ENCODE results near the gene MIEF2. TPM values are rescaled to one million over a fixed set of nuclear protein-coding genes. Genes with fewer than 3 reads are reported as not detected.
A peak's percentile ranks its signal among the peaks of the same experiment; 100 is the strongest.

MIEF2 gene
- total RNA-seq, 1 donor from 2014 or later = 21.1 TPM

DNA sequence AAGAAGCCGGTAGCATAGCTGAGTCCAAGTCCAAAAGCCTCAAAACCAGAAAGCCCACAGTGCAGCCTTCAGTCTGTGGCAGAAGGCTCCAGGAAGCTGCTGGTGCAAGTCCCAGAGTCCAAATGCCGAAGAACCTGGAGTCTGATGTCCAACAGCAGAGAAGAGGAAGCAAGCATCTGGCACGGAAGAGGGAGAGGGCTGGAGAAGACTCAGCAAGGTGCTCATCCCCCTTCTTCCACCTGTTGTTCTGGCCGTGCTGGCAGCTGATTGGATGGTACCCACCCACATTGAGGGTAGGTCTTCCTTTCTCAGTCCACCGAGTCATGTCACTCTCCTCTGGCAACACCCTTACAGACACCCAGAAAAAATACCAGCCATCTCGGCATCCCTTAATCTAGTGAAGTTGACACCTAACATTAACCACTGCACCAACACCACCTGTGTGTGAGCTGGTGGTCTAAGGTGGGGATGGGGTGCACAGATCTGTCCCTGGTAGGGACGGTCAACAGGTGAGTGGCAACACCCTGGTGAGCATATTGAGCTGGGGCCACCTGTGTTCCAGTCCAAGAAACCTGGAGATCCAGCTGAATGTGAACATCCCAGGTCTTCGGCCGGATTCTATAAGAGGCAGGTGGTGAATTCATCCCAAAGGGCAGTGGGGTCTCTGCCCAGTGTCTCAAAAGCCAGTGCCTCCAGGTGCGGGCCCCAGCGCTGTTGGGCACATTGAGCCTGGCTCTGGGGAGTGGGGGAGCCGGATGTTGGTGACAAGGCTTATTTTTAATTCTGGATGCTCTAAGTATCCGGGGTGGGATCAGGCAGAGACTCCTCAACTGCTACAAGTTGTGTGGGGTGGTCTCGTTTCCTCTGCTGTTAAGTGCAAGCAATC, 9.8 kb downstream of the MIEF2 start:
- Histone ChIP-seq H3K36me3 (ENCODE audit: control insufficient read depth, insufficient read depth, low read length) (peaks cover 2% of the 10 kb centered on the region), H3K27me3 (ENCODE audit: control insufficient read depth, insufficient read depth, low read length) (no peaks in the 10 kb centered on the region), H3K4me3 (ENCODE audit: low read depth, low read length) (no peak overlapping the region)
- DNase-seq (ENCODE audit: low read depth) = no peak
- FAIRE-seq = peak; percentile 43
- TF ChIP-seq CTCF (IDR thresholded peaks at IDR 0.05; ENCODE audit: insufficient read depth, low read length, severe bottlenecking) = no peak

- H3K36me3 ChIP-seq (ENCODE audit: control insufficient read depth, insufficient read depth, low read length) = peaks cover 25% of the 10 kb centered on the region
- no peak overlapping the region for H3K4me3 ChIP-seq (ENCODE audit: low read depth, low read length)
- no peak for TF ChIP-seq CTCF (IDR thresholded peaks at IDR 0.05; ENCODE audit: insufficient read depth, low read length, severe bottlenecking)
- H3K27me3 ChIP-seq (ENCODE audit: control insufficient read depth, insufficient read depth, low read length) = no peaks in the 10 kb centered on the region
- FAIRE-seq (no peak), DNase-seq (ENCODE audit: low read depth) (no peak)
Measured at GRCh38 chr17:18277076-18277475, 16.6 kb downstream of the MIEF2 start.

DNA sequence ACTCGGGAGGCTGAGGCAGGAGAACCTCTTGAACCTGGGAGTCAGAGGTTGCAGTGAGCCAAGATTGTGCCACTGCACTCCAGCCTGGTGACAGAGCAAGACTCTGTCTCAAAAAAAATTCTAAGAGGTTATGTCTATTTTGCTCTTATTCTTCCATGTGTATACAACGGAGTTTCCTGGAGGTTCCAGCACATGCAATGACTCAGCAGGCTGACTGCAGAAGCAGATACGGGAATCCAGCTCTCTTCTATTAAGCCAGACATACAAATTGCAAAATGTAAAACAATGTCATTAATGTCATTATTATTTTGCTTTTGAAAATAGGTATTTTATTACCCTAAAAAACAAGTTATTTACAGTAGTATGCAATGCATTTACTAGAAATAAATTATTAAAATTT, 18.4 kb downstream of the MIEF2 start:
- H3K36me3 ChIP-seq (ENCODE audit: control insufficient read depth, insufficient read depth, low read length) = peaks cover 32% of the 10 kb centered on the region
- FAIRE-seq (no peak), DNase-seq (ENCODE audit: low read depth) (no peak)
- H3K27me3 ChIP-seq (ENCODE audit: control insufficient read depth, insufficient read depth, low read length) = no peaks in the 10 kb centered on the region
- H3K4me3 ChIP-seq (ENCODE audit: low read depth, low read length) = no peak overlapping the region
- no peak for TF ChIP-seq CTCF (IDR thresholded peaks at IDR 0.05; ENCODE audit: insufficient read depth, low read length, severe bottlenecking)

DNA sequence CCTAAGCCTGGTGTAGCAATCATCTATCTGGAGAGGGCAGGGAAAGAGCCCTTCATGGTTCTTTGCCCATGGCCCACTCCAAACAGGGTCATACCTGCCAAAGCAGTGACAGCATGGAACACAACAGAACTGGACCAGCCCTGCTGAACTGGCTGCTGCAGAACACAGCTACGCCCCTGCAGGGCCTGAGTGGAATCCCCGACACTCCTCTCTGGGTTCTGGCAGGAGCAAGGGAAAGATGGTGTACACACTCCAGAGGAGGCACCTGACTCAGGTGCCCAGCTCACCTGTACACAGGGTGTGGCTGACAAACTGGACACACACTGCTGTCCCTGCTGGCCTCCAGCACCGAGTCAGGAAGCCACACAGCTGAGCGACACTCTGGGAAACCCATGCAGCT, 19.8 kb downstream of the MIEF2 start:
- TF ChIP-seq CTCF (IDR thresholded peaks at IDR 0.05; ENCODE audit: insufficient read depth, low read length, severe bottlenecking) = no peak
- peak; percentile 62 for FAIRE-seq
- H3K36me3 ChIP-seq (ENCODE audit: control insufficient read depth, insufficient read depth, low read length) = peaks cover 33% of the 10 kb centered on the region
- DNase-seq (ENCODE audit: low read depth) = no peak
- H3K27me3 ChIP-seq (ENCODE audit: control insufficient read depth, insufficient read depth, low read length) = no peaks in the 10 kb centered on the region
- no peak overlapping the region for H3K4me3 ChIP-seq (ENCODE audit: low read depth, low read length)

GRCh38 chr17:18280766-18281371, 20.4 kb downstream of the MIEF2 start:
- TF ChIP-seq CTCF (IDR thresholded peaks at IDR 0.05; ENCODE audit: insufficient read depth, low read length, severe bottlenecking) = no peak
- Histone ChIP-seq H3K4me3 (ENCODE audit: low read depth, low read length) (no peak overlapping the region), H3K36me3 (ENCODE audit: control insufficient read depth, insufficient read depth, low read length) (peaks cover 33% of the 10 kb centered on the region), H3K27me3 (ENCODE audit: control insufficient read depth, insufficient read depth, low read length) (no peaks in the 10 kb centered on the region)
- DNase-seq (ENCODE audit: low read depth) (no peak), FAIRE-seq (peak; percentile 13)
